Ishikawa (cell line): ENCODE results near the gene ZSCAN18.

Source experiments
- EP300 ChIP-seq: IDR thresholded peaks from 2 replicates; pipeline ENCODE4 v1.6.1; 2012; ENCODE audit warnings: borderline replicate concordance
- FOXM1 ChIP-seq: IDR thresholded peaks from 2 replicates; pipeline ENCODE4 v1.6.1; 2012; ENCODE audit warnings: low read depth, borderline replicate concordance
- RAD21 ChIP-seq: IDR thresholded peaks from 2 replicates; pipeline ENCODE4 v1.6.1; 2012; ENCODE audit warnings: low read depth
- TAF1 ChIP-seq: IDR thresholded peaks from 2 replicates; pipeline ENCODE4 v1.6.1; 2012; ENCODE audit warnings: low read depth, mild to moderate bottlenecking
- TCF12 ChIP-seq: IDR thresholded peaks from 2 replicates; pipeline ENCODE4 v1.6.1; 2012; ENCODE audit warnings: low read depth
- TF ChIP-seq, protein P1 (sequence below): IDR thresholded peaks from 2 replicates; pipeline ENCODE4 v1.6.1; 2012; ENCODE audit warnings: low read depth, mild to moderate bottlenecking
- TF ChIP-seq, protein P2 (sequence below): IDR thresholded peaks from 2 replicates; pipeline ENCODE4 v1.6.1; 2012

DNA sequence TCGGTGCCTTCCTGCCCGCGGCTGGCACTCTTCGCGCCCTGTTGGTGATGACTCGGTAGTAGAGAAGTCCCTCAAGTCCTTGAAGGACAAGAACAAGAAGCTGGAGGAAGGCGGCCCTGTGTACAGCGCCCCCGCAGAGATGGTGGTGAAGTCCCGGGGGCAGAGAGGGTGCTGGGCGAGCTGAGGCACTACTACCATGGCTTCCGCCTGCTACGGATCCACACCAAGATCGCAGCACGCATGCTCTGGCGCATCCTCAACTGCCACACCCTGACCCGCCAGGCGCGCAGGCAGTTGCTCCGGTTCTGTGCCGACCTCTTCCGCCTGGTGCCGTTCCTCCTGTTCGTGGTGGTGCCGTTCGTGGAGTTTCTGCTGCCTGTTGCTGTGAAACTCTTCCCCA lies 53.1 kb downstream of the ZSCAN18 start:
- TF ChIP-seq TAF1 (no peak), RAD21 (no peak), FOXM1 (no peak), TCF12 (no peak), EP300 (no peak)
- TF ChIP-seq, protein P1, sequence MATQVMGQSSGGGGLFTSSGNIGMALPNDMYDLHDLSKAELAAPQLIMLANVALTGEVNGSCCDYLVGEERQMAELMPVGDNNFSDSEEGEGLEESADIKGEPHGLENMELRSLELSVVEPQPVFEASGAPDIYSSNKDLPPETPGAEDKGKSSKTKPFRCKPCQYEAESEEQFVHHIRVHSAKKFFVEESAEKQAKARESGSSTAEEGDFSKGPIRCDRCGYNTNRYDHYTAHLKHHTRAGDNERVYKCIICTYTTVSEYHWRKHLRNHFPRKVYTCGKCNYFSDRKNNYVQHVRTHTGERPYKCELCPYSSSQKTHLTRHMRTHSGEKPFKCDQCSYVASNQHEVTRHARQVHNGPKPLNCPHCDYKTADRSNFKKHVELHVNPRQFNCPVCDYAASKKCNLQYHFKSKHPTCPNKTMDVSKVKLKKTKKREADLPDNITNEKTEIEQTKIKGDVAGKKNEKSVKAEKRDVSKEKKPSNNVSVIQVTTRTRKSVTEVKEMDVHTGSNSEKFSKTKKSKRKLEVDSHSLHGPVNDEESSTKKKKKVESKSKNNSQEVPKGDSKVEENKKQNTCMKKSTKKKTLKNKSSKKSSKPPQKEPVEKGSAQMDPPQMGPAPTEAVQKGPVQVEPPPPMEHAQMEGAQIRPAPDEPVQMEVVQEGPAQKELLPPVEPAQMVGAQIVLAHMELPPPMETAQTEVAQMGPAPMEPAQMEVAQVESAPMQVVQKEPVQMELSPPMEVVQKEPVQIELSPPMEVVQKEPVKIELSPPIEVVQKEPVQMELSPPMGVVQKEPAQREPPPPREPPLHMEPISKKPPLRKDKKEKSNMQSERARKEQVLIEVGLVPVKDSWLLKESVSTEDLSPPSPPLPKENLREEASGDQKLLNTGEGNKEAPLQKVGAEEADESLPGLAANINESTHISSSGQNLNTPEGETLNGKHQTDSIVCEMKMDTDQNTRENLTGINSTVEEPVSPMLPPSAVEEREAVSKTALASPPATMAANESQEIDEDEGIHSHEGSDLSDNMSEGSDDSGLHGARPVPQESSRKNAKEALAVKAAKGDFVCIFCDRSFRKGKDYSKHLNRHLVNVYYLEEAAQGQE, result no peak
- TF ChIP-seq, protein P2, sequence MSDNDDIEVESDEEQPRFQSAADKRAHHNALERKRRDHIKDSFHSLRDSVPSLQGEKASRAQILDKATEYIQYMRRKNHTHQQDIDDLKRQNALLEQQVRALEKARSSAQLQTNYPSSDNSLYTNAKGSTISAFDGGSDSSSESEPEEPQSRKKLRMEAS, result no peak
